BE2C (cell line): ENCODE measurements around the gene ORAI2. TPM values are rescaled to one million over a fixed set of nuclear protein-coding genes. Genes with fewer than 3 reads are reported as not detected.

Experiments used
- DNase-seq: peaks from one replicate; pipeline ENCODE4 v3.0.0-alpha.2; 2020
- H3K27me3 ChIP-seq: fragments of 250-450 bp; sonication (Bioruptor Pico); 2 replicates; pipeline ENCODE4 v1.5.1; 2020; ENCODE audit warnings: mild to moderate bottlenecking
- H3K36me3 ChIP-seq: fragments of 250-450 bp; sonication (Bioruptor Pico); 2 replicates; pipeline ENCODE4 v1.5.1; 2020; ENCODE audit warnings: mild to moderate bottlenecking
- H3K4me1 ChIP-seq: fragments of 250-450 bp; sonication (Bioruptor Pico); 2 replicates; pipeline ENCODE4 v1.5.1; 2020
- H3K4me3 ChIP-seq: 2 replicates; pipeline ENCODE4 v1.5.1; 2011; ENCODE audit warnings: low read depth, low read length
- H3K9me3 ChIP-seq: fragments of 250-450 bp; sonication (Bioruptor Pico); 2 replicates; pipeline ENCODE4 v1.5.1; 2020
- polyA plus RNA-seq: library from polyadenylated mRNA; unstranded; fragments of >200 nt; gene quantifications from one replicate; pipeline ENCODE4 v1.2.1, GENCODE V29; 2012; ENCODE audit warnings: low read depth, missing spikeins; ENCODE audit not compliant: insufficient read length, insufficient read depth
- TF ChIP-seq, protein P1 (sequence below): IDR thresholded peaks from 2 replicates; pipeline ENCODE4 v1.5.1; 2012; ENCODE audit warnings: mild to moderate bottlenecking, low read depth, low read length

Gene ORAI2
- polyA plus RNA-seq = 50.6 TPM

DNA sequence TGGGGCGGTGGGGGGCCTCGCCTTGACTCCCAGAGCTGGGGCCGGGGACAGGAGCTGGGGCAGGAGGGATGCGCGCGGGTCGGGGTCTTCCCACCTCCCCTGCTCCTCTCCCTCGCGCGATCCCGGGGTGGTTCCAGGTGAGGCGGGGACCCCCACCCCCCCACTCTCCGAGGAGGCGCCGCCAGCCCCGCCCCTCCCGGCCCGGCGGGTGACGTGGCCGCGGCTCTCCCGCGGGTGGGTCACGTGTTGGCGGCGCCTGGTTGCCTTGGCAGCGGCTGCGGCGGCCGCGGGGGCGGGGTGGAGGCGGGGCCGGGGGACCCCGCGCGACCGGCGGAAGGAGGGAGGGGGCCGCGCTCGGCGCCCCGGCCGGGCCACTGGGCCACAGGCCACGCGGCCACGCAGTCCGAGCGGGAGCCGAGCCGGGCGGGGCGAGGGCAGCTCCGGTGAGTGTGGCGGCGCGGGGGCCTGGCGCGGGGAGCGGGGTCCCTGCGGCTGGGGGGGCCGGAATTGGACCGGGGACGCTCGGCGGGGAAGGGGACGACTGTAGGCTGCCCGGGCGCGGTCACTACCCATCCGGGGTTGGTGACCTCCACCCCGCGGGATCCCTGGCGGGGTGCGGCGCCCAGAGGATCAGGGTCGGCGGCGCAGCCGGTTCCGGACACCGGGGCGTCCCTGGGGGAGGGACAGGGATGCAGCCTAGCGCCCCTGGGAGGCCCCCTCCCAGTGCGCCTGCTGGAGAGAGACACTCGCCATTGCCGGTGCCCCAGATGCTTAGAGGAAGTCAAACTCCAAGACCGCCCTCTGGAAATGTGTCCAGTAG is at the start of gene ORAI2:
Gene ORAI2 (plus strand): TSS at position 357 of the 820 bp plus-strand sequence. CDS start 5,382 bp downstream, outside the sequence.
- Histone ChIP-seq H3K4me1 (no peaks in the 10 kb centered on the region; the same call in 1 of the 2 replicates), H3K27me3 (no peaks in the 10 kb centered on the region), H3K9me3 (no peaks in the 10 kb centered on the region), H3K36me3 (no peaks in the 10 kb centered on the region), H3K4me3 (peak within 1 kb of the TSS; percentile 85)
- DNase-seq = peak; percentile 91
- TF ChIP-seq, protein P1, sequence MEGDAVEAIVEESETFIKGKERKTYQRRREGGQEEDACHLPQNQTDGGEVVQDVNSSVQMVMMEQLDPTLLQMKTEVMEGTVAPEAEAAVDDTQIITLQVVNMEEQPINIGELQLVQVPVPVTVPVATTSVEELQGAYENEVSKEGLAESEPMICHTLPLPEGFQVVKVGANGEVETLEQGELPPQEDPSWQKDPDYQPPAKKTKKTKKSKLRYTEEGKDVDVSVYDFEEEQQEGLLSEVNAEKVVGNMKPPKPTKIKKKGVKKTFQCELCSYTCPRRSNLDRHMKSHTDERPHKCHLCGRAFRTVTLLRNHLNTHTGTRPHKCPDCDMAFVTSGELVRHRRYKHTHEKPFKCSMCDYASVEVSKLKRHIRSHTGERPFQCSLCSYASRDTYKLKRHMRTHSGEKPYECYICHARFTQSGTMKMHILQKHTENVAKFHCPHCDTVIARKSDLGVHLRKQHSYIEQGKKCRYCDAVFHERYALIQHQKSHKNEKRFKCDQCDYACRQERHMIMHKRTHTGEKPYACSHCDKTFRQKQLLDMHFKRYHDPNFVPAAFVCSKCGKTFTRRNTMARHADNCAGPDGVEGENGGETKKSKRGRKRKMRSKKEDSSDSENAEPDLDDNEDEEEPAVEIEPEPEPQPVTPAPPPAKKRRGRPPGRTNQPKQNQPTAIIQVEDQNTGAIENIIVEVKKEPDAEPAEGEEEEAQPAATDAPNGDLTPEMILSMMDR = no peak

- H3K27me3 ChIP-seq = no peaks in the 10 kb centered on the region
- H3K36me3 ChIP-seq = peaks cover 21% of the 10 kb centered on the region
- TF ChIP-seq, protein P1 = no peak
- no peak for DNase-seq
- no peaks in the 10 kb centered on the region for H3K9me3 ChIP-seq
- H3K4me1 ChIP-seq = no peaks in the 10 kb centered on the region
- H3K4me3 ChIP-seq = no peak overlapping the region
These were observed 46.3 kb upstream of the ORAI2 start for GRCh38 chr7:102387064-102387463.

GRCh38 chr7:102389810-102390209 is 43.6 kb upstream of the ORAI2 start:
- peaks cover 17% of the 10 kb centered on the region for H3K36me3 ChIP-seq
- DNase-seq = no peak
- no peaks in the 10 kb centered on the region for H3K4me1 ChIP-seq

DNA sequence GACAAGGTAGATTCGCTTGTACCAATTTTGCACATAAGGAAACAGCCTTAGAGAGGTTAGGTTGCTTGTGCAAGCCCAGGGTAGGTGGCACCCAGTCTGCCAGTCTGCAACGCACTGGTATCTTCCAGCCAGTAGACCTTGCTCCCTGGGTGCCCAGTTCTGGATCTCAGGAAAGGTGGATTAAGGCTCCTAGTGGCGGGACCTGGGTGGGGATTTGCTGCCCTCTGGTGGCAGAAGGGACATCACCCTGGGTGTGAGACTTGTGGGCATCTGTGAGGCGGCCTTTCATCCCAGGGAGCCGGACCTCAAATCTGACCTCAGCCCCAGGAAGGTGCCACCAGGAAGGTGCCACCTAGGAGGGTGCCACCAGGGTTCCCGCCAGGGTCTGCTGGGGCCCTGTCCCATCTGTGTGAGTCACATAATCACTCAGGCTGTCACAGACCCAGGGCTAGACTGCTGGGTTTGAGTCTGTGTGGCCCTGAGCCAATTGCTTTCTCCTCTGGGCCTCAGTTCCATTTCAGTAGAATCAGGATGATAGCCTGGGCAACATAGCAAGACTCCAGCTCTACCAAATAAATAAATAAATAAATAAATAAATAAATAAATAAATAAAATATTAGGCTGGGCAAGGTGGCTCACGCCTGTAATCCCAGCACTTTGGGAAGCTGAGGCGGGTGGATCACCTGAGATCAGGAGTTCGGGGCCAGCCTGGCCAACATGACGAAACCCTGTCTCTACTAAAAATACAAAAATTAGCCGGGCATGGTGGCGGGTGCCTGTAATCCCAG is 42.5 kb upstream of the ORAI2 start:
- Histone ChIP-seq H3K9me3 (no peaks in the 10 kb centered on the region), H3K4me3 (no peak overlapping the region), H3K27me3 (no peaks in the 10 kb centered on the region), H3K36me3 (peaks cover 17% of the 10 kb centered on the region), H3K4me1 (no peaks in the 10 kb centered on the region)
- TF ChIP-seq, protein P1 = peak; percentile 98
- DNase-seq = peak; percentile 91

More at GRCh38 chr7:102389810-102390209, 43.6 kb upstream of the ORAI2 start:
- TF ChIP-seq, protein P1 = no peak
- Histone ChIP-seq H3K27me3 (no peaks in the 10 kb centered on the region), H3K4me3 (no peak overlapping the region), H3K9me3 (no peaks in the 10 kb centered on the region)

DNA sequence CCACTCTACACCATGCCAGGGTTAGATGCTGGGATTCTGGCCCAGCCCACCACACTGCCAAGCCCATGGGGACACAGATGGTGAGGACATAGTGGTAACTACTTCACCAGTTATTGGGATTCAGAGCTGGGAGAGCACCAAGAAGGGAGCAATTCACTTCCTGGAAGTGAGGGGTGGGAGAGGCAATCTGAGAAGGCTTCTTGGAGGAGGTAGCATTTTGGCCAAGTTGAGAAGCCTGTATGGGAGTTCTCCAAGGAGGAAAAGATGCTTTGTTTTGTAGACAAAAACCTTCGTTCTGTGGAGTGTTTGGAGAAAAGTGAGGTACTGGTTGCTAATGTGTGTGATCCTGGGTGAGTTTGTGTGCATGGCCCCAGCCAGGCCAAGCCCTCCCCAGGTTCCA is 41.0 kb upstream of the ORAI2 start:
- TF ChIP-seq, protein P1 = no peak
- H3K36me3 ChIP-seq = peaks cover 8% of the 10 kb centered on the region

More for the DNA sequence above, 41.0 kb upstream of the ORAI2 start:
- Histone ChIP-seq H3K4me1 (no peaks in the 10 kb centered on the region), H3K27me3 (no peaks in the 10 kb centered on the region), H3K4me3 (no peak overlapping the region), H3K9me3 (no peaks in the 10 kb centered on the region)
- DNase-seq = no peak
